WI38 (cell line): Measurements from ENCODE around the gene GAB2.

ENCODE experiments used
- H3K4me3 ChIP-seq: 2 replicates; pipeline ENCODE4 v1.5.1; 2011; ENCODE audit warnings: low read depth, mild to moderate bottlenecking, control low read depth, low read length
- CTCF ChIP-seq: IDR thresholded peaks from 2 replicates; pipeline ENCODE4 v1.5.1; 2012; ENCODE audit warnings: low read depth, mild to moderate bottlenecking, control low read depth, low read length

GAB2 gene

DNA sequence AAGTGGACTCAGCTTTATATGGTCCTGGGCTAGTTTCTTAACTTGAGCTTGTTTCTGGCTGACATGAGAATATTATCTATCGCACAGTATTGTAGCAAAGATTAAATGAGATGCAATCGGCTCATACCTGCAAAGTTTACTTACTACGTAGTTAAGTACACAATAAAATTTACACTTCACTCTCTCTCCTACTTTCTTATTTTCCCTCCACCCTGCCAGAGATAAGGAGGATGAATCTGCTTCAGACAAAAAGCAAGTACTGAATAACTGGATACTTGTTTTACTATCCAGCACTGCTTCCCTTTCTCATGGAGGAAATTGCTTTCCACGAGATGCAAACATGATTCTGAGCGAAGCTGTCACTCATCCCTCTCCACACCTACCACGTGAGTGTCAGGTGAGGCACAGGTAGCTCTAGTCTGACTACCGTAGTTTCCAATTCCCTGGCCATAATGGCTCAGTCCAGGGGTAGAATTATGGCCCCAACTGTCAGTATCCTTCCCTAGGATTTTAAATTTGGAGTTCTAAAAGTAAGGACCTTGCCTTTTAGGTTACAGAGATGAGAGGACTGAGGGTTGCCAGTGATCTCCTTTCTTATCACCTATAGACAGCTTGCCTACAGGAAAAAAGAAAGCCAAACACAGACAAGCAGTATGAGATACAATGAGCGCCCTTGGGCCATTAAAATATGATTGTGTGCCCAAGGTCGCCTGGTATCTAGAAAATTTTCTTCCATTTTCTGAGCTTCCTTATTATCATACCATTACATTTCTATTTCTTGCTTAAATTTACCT lies 39.8 kb downstream of the GAB2 start:
- no peak overlapping the region for H3K4me3 ChIP-seq
- no peak for TF ChIP-seq CTCF

DNA sequence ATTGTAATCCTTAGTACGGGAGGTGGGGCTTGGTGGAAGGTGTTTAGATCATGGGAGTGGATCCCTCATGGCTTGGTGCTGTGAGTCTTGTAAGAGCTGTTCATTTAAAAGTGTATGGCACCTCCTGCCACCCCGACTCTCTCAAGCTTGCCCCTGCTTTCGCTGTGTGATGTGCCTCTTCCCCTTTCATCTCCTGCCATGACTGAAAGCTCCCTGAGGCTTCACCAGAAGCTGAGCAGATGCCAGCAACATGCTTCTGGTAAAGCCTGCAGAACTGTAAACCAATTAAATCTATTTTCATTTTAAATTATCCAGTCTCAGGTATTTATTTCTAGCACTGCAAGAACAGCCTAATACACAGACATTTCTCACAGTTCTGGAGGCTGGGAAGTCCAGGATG lies 40.8 kb downstream of the GAB2 start:
- TF ChIP-seq CTCF = no peak
- H3K4me3 ChIP-seq = no peak overlapping the region

DNA sequence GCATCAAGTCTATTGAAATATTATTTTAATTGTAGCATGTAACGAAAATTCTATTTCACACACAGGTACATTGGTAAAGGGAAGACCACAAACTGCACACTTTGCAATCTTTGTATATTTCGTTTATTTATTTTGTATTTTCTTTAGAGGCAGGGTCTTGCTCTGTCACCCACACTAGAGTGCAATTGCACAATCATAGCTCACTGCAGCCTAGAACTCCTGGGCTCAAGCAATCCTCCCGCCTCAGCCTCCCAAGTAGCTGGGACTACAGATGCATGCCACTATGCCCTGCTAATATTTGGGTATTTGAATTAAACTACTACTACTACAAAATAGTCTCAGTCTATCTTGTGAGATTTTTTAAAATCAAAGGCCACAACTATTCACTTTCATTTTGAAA lies 42.7 kb downstream of the GAB2 start:
- no peak overlapping the region for H3K4me3 ChIP-seq
- TF ChIP-seq CTCF = no peak

DNA sequence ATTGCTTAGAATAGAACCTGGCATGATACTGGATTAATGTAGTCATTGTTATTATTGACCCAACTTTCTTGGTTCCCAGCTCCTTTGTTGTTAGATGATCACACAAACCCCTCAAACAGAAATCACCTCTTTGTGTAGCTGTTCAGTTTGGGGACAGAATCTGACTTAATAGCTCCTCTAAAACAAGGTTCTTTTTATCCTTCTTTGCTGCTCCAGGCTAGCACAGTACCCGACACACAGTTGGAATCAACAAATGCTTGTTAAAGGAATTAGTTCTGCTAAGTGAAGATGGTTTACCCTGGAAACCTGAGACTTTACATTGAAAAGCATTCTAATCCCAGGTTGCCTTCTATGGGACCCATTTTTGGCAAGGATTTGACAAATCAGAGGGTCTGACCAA lies 43.9 kb downstream of the GAB2 start:
- no peak overlapping the region for H3K4me3 ChIP-seq
- TF ChIP-seq CTCF = no peak

DNA sequence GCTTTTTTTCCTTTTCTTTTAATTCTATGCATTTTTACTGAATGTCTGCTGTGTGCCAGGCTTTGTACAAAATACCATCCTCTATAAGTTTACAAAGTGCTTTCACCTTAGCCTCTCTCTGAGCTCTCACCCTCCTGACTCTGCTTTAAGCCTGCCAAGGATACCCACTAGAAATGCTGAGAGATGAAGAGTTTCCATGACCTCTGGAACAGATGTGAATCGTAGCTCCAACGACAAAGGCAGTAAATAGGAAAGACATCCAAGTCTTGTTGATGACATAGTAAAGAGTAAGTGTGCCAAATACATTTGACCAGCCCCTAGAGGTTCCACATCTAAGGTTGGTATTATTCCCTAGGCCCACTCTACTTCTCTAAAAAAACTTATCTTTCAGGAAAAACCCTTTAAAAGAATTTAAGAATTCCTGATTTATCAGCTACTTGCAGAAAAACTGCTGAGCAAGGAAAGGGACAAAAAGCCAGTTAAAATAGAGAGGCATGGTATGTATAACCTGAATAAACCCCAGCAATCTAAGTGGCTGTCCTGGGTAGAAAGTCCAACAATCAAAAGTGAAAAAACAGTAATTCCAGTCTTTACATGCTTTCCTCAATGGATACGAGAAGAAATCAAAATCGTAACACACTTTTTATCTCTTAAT lies 45.4 kb downstream of the GAB2 start:
- no peak for TF ChIP-seq CTCF
- H3K4me3 ChIP-seq = no peak overlapping the region

DNA sequence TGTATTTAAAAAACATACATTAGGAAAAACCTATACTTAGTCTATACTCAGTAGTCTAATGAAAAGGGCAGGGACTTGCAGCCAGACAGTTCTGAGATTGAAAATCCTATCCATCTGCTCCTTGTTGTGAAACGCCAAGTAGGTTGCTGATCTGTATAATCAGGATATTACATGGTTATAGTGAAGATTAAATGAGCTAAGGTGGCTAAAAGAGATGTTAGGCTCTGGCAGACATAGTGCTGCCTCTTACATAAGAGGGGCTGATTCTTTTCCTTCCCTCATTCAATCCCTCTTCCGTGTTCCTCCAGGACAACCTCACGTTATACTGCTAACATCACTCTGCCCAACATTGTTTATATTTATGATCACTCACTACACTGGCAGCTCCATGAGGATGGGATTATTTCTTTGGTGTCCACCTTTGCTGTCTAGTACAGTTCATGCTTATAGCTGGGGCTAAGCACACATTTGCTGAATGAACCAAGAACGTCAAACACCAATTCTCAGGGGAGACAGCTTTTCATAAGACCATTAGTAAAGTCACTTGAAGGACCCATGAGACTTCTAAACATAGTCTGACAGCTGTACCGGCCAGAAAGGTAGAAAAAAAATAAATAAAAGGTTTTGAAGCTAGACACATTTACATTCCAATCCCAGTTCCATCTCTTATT lies 46.3 kb downstream of the GAB2 start:
- no peak for TF ChIP-seq CTCF
- no peak overlapping the region for H3K4me3 ChIP-seq
